SK-N-SH treated with all-trans-retinoic acid at 6 μM for 48 hours (cell line): ENCODE measurements around the gene SNX13.

ENCODE experiments used
- PATZ1 ChIP-seq: fragments of 250-450 bp; sonication (Bioruptor Pico); IDR thresholded peaks from 2 replicates; pipeline ENCODE4 v1.8.0; 2020; ENCODE audit warnings: mild to moderate bottlenecking, moderate library complexity, borderline replicate concordance
- ZFP3 ChIP-seq: fragments of 250-450 bp; sonication (Bioruptor Pico); IDR thresholded peaks from 2 replicates; pipeline ENCODE4 v1.5.0; 2020; ENCODE audit warnings: mild to moderate bottlenecking, moderate library complexity

GRCh38 chr7:17746020-17746530, 194.2 kb downstream of the SNX13 start:
- TF ChIP-seq PATZ1 (CRISPR knock-in tag) (no peak), ZFP3 (no peak)
